GM12878 (cell line): ENCODE measurements around the gene KHDC1.

Experiments used
- CREB1 ChIP-seq: IDR thresholded peaks from 2 replicates; pipeline ENCODE4 v1.6.1; 2012; ENCODE audit warnings: low read depth, mild to moderate bottlenecking, inconsistent platforms
- CTCF ChIP-seq, 3 experiments: IDR thresholded peaks in 2 of 3; conservative IDR thresholded peaks in 1 of 3; 2 replicates each; pipeline ENCODE4 v1.5.1; 2011; ENCODE audit warnings: low read depth in 3 of 3, low read length in 3 of 3, mild to moderate bottlenecking in 3 of 3, control low read depth in 2 of 3, moderate library complexity in 2 of 3, inconsistent platforms in 1 of 3, mixed read lengths in 1 of 3; ENCODE audit not compliant: control insufficient read depth in 2 of 3, insufficient read depth in 1 of 3; ENCODE audit errors: extremely low read depth in 1 of 3
- ELK1 ChIP-seq: IDR thresholded peaks from 2 replicates; pipeline ENCODE4 v1.6.1; 2012; ENCODE audit warnings: low read depth, low read length, improper control_type of control experiment
- FOS ChIP-seq: IDR thresholded peaks from 3 replicates; pipeline ENCODE4 v1.6.1; 2011; ENCODE audit warnings: borderline replicate concordance; ENCODE audit not compliant: insufficient read length; ENCODE audit errors: extremely low read depth
- FOXK2 ChIP-seq: fragments of 450-650 bp; IDR thresholded peaks from 2 replicates; pipeline ENCODE4 v1.6.1; 2017; ENCODE audit warnings: mild to moderate bottlenecking, moderate library complexity
- MYC ChIP-seq: IDR thresholded peaks from 2 replicates; pipeline ENCODE4 v1.6.1; 2011; ENCODE audit warnings: mild to moderate bottlenecking, low read length, moderate library complexity, inconsistent platforms; ENCODE audit not compliant: insufficient read depth, insufficient replicate concordance, insufficient read length, severe bottlenecking
- ZNF217 ChIP-seq: fragments of 450-650 bp; IDR thresholded peaks from 2 replicates; pipeline ENCODE4 v1.6.1; 2017; ENCODE audit warnings: antibody characterized with exemption, mild to moderate bottlenecking

- TF ChIP-seq CREB1 (no peak), FOXK2 (no peak), FOS (no peak), MYC (no peak), ELK1 (no peak), CTCF (IDR thresholded peaks at IDR 0.05 in 2 of 3, conservative IDR thresholded peaks at IDR 0.05 in 1 of 3; ENCODE audit: control insufficient read depth in 2 of 3, extremely low read depth in 1 of 3, insufficient read depth in 1 of 3, low read depth in 3 of 3, low read length in 3 of 3) (no peak), ZNF217 (no peak)
Observed at GRCh38 chr6:73231986-73232391, 31.0 kb downstream of the KHDC1 start.
